ENCODE results near the gene ARFGAP1. TPM values are rescaled to one million over a fixed set of nuclear protein-coding genes. Genes with fewer than 3 reads are reported as not detected.

The ARFGAP1 gene
- total RNA-seq: 86.0 and 103 TPM in 2 replicates

DNA sequence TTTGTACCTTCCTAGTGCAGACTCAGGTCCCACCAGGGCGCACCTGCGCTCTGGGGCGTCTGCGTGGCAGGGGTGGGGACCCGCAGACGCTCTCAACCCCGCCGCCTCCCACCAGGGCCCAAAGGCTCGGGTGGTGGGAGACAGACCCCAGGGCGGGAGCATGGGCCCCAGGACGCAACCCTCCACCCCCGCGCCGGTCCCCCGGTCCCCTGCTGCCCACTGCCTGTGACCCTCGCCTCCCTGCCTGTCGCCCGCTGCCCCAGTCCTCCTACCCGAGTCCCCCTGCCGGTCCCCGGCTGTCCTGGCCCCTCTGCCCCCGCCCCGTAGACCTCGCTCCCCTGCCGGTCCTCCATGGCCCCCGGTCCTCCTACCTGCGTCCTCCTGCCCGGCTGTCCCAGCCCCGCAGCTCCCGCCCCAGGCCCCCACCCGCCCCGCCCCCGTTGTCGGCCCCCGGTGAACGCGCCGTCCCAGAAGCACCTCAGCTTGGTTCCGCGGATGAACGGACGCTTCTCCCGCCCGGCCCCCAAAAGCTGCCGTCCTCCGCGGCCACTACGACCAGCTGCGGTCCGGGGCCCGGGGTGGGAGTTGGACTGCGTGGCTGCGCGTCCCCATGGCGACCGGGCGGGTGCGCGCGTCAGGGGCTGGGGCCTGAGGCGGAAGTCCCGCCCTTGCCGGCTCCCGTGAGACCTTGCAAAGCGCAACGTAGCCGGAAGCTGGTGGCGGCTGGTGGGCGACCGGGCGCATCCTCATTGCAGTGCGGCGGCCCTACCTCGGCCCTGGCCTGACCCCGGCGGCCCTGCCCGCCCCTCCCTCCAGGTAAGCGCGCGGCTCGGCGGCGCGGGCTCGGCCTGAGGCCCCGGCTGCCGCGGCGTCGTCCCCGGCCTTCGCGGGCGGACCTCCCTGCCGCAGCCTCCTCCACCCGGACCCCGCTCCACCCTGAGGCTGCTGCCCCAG lies at the start of gene ARFGAP1:
Gene ARFGAP1 (plus strand): TSS at position 709 of the 954 bp plus-strand sequence. CDS start 2,768 bp downstream, outside the sequence.

DNA sequence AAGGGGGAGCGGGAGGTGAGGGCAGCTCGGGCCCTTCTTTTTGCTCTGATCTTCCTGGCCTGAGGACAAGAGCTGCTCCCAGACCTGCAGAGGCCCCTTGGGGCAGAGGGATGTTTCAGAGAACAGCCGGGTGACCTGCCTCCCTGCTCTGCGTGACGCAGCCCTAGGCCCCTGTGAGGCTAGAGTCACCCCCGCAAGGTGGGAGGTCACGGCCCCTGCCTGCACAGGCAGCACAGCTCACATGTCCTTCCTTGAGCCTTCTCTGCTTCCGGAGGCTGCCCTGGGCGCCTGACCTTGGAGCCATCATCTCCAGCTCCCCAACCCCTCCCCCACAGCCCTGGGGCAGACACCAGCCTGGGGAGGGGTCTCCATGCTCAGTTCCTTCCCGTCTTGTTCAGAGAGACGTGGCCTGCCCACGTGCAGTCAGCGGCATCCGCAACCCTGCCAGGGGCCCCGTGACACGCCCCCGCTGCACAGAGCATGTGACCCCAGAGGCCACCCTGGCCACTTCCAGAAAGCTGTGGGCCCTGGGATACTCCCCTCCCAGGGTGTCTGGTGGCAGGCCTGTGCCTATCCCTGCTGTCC lies 37.1 kb upstream of the ARFGAP1 start, which contains the start of gene BIRC7:
Gene BIRC7 (plus strand): TSS at position 507 of the 585 bp plus-strand sequence. CDS start 192 bp downstream, outside the sequence.

GRCh38 chr20:63254232-63254605 lies 18.4 kb upstream of the ARFGAP1 start, which contains the start of gene NKAIN4:
TSS of gene NKAIN4 (minus strand) at chr20:63254463. CDS start at chr20:63254450, 13 bp downstream.

GRCh38 chr20:63292904-63293303 lies 20.3 kb downstream of the ARFGAP1 start, which contains the start of gene COL20A1:
TSS of gene COL20A1 (plus strand) at chr20:63293186. CDS start at chr20:63295108, 1,922 bp downstream.

Other genes with a start within 250 kb of the ARFGAP1 start
- gene YTHDF1, start 56.7 kb upstream of the ARFGAP1 start, total RNA-seq: 19.3 and 26.1 TPM in 2 replicates
- 0.17 TPM in 1 of 2 replicates, not detected in the other for gene BIRC7, start 36.9 kb upstream of the ARFGAP1 start, total RNA-seq
- not detected in 2 replicates for gene NKAIN4, start 18.4 kb upstream of the ARFGAP1 start, total RNA-seq
- under 0.01 TPM in 2 replicates for gene COL20A1, start 20.4 kb downstream of the ARFGAP1 start, total RNA-seq
- not detected in 2 replicates for gene CHRNA4, start 88.5 kb downstream of the ARFGAP1 start, total RNA-seq
- gene KCNQ2, start 199.8 kb downstream of the ARFGAP1 start, total RNA-seq: under 0.01 TPM in 1 of 2 replicates, not detected in the other
- gene EEF1A2, start 226.3 kb downstream of the ARFGAP1 start, total RNA-seq: 0.87 and 8.6 TPM in 2 replicates
- 56.0 and 105 TPM in 2 replicates for gene PPDPF, start 248.0 kb downstream of the ARFGAP1 start, total RNA-seq